ENCODE measurements around the gene SYNE1.
"Not testable (repeated sequence)": the region's sequence is repeated elsewhere in the genome, so short reads cannot be mapped to it uniquely, and the experiment has no call there.

The SYNE1 gene

GRCh38 chr6:152673236-152673635 is 36.1 kb upstream of the SYNE1 start:
- no peak for DNase-seq (ENCODE audit: low read depth, low spot score)
- in situ Hi-C loops (cut with HindIII; ENCODE audit: low sequenced_read_pairs) = no loop called here
- no peak overlapping the region for H3K4me3 ChIP-seq (ENCODE audit: low read depth, low read length)
- TF ChIP-seq, protein P1, sequence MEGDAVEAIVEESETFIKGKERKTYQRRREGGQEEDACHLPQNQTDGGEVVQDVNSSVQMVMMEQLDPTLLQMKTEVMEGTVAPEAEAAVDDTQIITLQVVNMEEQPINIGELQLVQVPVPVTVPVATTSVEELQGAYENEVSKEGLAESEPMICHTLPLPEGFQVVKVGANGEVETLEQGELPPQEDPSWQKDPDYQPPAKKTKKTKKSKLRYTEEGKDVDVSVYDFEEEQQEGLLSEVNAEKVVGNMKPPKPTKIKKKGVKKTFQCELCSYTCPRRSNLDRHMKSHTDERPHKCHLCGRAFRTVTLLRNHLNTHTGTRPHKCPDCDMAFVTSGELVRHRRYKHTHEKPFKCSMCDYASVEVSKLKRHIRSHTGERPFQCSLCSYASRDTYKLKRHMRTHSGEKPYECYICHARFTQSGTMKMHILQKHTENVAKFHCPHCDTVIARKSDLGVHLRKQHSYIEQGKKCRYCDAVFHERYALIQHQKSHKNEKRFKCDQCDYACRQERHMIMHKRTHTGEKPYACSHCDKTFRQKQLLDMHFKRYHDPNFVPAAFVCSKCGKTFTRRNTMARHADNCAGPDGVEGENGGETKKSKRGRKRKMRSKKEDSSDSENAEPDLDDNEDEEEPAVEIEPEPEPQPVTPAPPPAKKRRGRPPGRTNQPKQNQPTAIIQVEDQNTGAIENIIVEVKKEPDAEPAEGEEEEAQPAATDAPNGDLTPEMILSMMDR (IDR thresholded peaks at IDR 0.05; ENCODE audit: low read depth, low read length) = no peak

GRCh38 chr6:152671171-152671570 is 34.0 kb upstream of the SYNE1 start:
- no peak for DNase-seq (ENCODE audit: low read depth, low spot score)
- in situ Hi-C loops (cut with HindIII; ENCODE audit: low sequenced_read_pairs) = no loop called here
- TF ChIP-seq, protein P1 (IDR thresholded peaks at IDR 0.05; ENCODE audit: low read depth, low read length) = no peak
- no peak overlapping the region for H3K4me3 ChIP-seq (ENCODE audit: low read depth, low read length)

- DNase-seq (ENCODE audit: low read depth, low spot score) = peak; percentile 49
- no peak overlapping the region for H3K4me3 ChIP-seq (ENCODE audit: low read depth, low read length)
Measured at GRCh38 chr6:152669895-152670294, 32.7 kb upstream of the SYNE1 start.

GRCh38 chr6:152661776-152662175 is 24.6 kb upstream of the SYNE1 start:
- TF ChIP-seq, protein P1 (IDR thresholded peaks at IDR 0.05; ENCODE audit: low read depth, low read length) = no peak
- in situ Hi-C loops (cut with HindIII; ENCODE audit: low sequenced_read_pairs) = no loop called here
- H3K4me3 ChIP-seq (ENCODE audit: low read depth, low read length) = no peak overlapping the region
- DNase-seq (ENCODE audit: low read depth, low spot score) = no peak

More at GRCh38 chr6:152669895-152670294, 32.7 kb upstream of the SYNE1 start:
- in situ Hi-C loops (cut with HindIII; ENCODE audit: low sequenced_read_pairs) = no loop called here
- TF ChIP-seq, protein P1 (IDR thresholded peaks at IDR 0.05; ENCODE audit: low read depth, low read length) = peak; percentile 41

- in situ Hi-C loops (cut with HindIII; ENCODE audit: low sequenced_read_pairs) = no loop called here
- no peak overlapping the region for H3K4me3 ChIP-seq (ENCODE audit: low read depth, low read length)
- peak; percentile 51 for DNase-seq (ENCODE audit: low read depth, low spot score)
- TF ChIP-seq, protein P1 (IDR thresholded peaks at IDR 0.05; ENCODE audit: low read depth, low read length) = no peak
Measured at GRCh38 chr6:152651986-152652385, 14.8 kb upstream of the SYNE1 start.

- TF ChIP-seq, protein P1 (IDR thresholded peaks at IDR 0.05; ENCODE audit: low read depth, low read length) = no peak
- in situ Hi-C loops (cut with HindIII; ENCODE audit: low sequenced_read_pairs) = no loop called here
- no peak overlapping the region for H3K4me3 ChIP-seq (ENCODE audit: low read depth, low read length)
- no peak for DNase-seq (ENCODE audit: low read depth, low spot score)
Measured at GRCh38 chr6:152648105-152648504, 10.9 kb upstream of the SYNE1 start.

GRCh38 chr6:152646732-152647131 is 9.6 kb upstream of the SYNE1 start:
- in situ Hi-C loops (cut with HindIII; ENCODE audit: low sequenced_read_pairs); DNase-seq (ENCODE audit: low read depth, low spot score); H3K4me3 ChIP-seq (ENCODE audit: low read depth, low read length): not testable (repeated sequence)

Measured in astrocyte of the spinal cord (primary cell).